Endometrium (tissue), 2 donors: ENCODE data around the gene CCNE1.
"Not testable (repeated sequence)": the region's sequence is repeated elsewhere in the genome, so short reads cannot be mapped to it uniquely, and the experiment has no call there.

Experiments
- FAIRE-seq: peaks from 2 replicates; lab custom pipeline; 2012; peaks lifted over from hg19 to GRCh38; lab: Jason Lieb, UNC
- donor health status: control.
- donor health status: control.

The CCNE1 gene

DNA sequence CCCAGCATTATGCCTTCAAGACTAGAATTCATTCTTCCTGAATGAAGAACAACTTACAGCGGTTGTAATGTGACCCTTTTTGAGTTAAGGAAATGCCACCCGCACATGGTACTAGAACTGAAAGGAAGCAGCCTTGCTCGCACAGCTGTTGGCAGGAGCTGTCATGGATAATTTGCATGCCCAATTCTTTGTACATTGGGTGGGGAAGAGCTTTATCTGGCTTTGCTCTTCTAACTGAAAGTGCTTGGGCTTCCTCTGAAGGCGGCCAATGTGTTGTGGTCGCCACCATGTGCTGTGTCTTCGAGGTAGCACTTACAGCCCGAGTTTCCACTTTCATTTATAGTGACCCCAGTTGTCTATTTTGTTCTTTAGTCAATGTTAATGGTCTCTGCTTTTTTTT is 3.4 kb downstream of the CCNE1 start:
- FAIRE-seq, result no peak

DNA sequence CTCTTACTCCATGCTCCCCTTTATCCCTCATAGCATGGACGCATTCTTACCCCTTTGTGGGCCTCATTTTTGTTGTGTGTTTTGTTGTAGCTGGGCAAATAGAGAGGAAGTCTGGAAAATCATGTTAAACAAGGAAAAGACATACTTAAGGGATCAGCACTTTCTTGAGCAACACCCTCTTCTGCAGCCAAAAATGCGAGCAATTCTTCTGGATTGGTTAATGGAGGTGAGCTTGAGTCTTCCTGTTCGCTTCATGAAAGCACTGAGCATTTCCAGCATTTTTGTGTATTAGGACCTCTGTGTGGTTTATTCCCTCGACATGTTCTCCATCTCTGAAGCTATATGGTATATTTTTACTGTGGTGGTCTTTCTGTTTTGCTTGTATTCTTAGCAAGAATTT is 5.5 kb downstream of the CCNE1 start:
- no peak for FAIRE-seq

- no peak for FAIRE-seq
Observed at GRCh38 chr19:29819300-29819699, 7.5 kb downstream of the CCNE1 start.

DNA sequence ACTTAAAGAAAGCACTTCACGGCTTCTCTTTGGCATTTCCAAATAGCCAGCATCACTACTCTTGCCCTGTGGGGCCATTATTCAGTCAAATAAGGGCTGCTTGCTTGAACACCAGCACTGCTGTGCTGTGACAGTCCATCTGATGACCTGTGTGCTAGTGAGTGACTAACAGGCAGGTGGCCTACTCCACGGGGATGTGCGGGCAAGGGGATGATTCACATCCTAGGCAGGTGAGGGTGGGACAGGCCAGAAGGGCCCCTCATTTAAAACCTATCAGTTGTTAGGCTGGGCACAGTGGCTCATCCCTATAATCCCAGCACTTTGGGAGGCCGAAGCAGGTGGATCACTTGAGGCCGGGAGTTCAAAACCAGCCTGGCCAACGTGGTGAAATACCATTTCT is 8.2 kb downstream of the CCNE1 start:
- no peak for FAIRE-seq

DNA sequence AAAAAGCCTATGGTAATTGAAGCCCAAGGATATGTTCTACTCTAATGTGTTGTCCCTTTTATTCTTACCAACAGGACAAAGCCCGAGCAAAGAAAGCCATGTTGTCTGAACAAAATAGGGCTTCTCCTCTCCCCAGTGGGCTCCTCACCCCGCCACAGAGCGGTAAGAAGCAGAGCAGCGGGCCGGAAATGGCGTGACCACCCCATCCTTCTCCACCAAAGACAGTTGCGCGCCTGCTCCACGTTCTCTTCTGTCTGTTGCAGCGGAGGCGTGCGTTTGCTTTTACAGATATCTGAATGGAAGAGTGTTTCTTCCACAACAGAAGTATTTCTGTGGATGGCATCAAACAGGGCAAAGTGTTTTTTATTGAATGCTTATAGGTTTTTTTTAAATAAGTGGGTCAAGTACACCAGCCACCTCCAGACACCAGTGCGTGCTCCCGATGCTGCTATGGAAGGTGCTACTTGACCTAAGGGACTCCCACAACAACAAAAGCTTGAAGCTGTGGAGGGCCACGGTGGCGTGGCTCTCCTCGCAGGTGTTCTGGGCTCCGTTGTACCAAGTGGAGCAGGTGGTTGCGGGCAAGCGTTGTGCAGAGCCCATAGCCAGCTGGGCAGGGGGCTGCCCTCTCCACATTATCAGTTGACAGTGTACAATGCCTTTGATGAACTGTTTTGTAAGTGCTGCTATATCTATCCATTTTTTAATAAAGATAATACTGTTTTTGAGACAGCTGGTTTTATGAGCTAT is 12.0 kb downstream of the CCNE1 start:
- no peak for FAIRE-seq

GRCh38 chr19:29825263-29825662 is 13.5 kb downstream of the CCNE1 start:
- not testable (repeated sequence) for FAIRE-seq

DNA sequence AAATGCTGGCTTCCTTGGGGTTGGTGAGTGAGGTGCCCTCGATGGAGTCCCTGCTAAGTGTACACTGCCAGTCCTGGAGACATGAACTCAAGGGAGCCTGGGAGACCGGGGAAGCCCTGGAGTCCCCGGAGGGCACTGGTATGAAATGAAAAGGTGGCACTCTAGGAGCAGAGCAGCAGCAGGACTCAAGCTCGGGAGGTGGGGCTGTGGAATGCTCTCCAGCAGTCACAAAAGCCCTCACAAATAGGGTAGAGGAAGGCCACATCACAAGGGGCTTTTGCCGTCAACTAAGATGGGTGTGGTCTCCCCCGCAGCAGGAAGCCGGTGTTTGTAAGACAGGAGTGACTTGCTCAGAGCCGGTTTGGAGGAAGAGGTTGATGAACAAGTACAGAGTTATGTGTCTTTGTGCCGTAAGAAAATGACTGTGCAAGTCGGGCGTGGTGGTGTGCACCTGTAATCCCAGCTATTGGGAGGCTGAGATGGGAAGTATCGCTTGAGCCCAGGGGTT is 19.3 kb downstream of the CCNE1 start:
- FAIRE-seq, result no peak

DNA sequence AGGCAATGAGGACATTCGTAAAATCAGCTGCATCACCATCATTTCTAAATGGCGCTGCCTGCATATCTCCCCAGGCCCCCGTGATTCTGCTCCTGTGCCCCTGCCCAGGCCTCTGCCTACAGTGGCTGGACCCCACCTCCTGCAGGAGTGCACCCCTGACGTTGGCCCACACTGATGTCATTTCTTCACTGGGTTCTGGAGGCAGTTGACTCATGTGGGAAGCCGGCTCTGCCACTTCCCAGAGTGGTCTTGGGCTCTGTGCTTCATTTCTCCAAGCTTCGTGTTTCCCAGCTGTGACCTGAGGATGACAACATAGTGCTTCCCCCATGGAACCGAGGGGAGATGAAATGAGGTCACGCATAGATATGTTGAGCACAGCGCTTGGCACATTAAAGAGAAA is 19.9 kb downstream of the CCNE1 start:
- no peak for FAIRE-seq

- FAIRE-seq, result no peak
Observed at GRCh38 chr19:29832801-29833200, 21.0 kb downstream of the CCNE1 start.

DNA sequence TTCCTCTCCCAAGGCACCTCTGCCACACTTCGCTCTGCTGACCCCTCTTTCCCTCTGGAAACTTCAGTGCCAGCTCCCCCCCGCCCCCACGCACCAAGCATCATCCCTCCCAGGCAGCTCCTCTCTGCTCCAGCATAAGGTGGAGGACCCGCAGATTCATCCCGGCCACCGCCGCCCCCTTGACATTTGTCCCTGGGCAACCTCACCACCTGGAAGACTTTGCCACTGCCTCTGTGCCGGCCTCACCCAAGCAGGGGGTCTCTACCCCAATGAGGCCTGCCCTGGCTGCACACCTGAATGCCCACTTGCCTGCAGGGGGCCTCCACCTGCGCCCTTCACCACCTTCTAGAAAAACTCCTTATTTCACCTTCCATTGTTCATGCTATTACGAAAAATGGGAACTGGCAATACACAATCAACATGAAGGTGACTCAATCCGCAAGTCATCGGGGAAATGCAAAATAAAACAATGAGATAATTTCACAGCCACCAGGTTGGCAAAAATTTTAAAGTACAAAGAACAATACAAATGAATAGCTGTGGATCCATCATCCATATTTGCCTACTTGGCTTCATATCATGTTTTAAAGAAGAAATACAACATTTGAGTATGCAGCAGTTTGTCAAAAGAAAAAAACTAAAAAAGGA is 21.9 kb downstream of the CCNE1 start:
- FAIRE-seq, result no peak

DNA sequence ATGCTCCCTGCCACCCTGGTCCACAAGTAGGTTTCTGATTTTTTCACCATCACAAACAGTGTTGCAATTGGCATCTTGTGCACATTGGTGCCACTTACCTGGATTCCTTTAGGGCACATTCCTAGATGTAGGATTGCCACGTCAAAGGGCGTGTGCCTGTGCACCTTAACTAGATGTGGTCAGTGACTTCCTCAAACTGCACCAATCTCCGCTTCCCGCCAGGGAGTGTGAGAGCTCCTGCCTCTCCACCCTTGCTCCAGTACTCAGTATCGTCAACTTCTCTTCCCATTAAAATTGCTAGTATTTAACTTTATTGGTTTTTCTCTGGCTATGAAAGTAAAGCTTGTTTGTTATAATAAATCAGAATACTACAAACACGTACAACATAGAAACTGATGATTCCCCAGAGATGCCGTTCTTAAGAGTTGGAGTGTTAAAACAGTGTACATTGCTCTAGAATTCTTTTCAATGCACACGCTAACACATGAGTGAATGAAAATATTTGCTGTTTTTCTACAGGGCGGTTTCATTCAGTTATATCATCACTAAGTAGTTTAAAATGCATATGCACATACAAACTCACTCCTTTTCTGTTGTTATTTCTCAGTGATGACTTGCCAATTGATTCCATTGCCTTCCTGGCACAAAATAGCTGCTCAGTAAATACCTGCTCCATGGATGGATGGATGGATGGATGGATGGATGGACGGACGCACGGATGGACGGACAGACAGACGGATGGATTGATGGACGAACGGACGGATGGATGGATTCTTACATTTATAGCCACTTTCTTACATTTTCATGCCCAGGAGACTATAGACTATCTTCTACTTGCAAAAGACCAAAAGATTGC is 23.4 kb downstream of the CCNE1 start:
- no peak for FAIRE-seq

DNA sequence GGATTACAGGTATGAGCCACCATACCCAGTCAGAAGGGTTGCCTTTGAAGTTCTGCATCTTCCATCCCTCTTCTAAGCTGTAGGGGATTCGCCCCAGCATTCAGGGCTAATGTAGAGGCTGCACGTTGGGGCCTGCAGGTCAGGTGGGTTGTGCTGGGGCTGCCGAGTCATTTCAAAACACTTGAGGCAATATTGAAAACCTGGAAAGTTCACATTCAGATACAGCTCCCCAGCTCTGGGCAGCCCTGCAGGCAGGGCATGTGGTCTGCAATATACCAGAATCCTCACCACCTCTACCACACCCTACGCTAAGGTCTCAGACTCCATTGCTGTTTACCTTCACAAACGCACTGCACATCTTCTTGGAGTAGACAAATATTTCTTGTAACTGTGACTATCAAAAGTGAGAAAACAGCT is 24.6 kb downstream of the CCNE1 start:
- no peak for FAIRE-seq

GRCh38 chr19:29837448-29837981 is 25.7 kb downstream of the CCNE1 start:
- FAIRE-seq, result no peak

GRCh38 chr19:29837996-29838395 is 26.2 kb downstream of the CCNE1 start:
- no peak for FAIRE-seq

DNA sequence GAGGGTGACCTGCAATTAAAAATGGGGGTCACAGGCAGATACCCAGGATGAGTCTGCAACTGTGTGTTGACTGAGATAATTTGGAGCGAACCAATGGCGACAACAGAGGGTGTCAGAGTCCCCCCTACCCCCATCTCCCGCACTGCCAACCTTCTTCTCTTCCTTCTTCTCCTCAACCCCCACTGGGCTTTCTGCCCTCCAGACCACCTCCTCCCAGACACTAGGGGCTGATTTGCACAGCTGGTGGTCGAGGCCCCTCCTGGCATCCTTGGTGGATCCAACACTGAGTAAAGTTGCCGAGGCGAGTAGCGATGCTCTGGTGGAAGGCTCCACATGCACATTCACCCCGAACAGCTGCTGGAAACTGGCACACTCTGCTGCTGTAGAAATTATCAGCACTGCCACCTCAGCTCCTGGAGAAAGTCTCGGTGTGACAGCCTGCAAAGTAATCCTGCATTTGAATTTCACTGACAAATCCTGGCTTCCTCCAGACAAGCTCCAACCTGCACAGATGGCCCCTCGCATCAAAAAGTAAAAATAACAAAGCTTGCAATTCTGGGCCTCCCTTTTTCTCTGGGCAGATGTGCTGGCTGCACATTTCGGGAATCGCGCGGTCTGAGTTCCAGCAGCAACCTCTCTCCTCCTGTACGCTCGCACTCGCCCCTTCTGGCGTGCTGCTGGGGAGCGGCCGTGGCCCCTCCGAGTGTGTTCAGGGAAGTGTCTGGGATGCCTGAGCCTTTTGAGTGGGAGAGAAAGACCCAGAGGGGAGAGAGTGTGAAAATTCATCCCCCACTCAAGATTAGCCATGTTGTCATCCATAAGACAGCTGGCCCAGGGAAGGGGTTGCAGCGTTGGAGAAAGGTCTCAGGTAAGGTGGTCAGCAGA is 28.5 kb downstream of the CCNE1 start:
- FAIRE-seq, result no peak

- FAIRE-seq, result no peak
Observed at GRCh38 chr19:29841209-29841558, 29.4 kb downstream of the CCNE1 start.

GRCh38 chr19:29841559-29842367 is 30.0 kb downstream of the CCNE1 start:
- no peak for FAIRE-seq

DNA sequence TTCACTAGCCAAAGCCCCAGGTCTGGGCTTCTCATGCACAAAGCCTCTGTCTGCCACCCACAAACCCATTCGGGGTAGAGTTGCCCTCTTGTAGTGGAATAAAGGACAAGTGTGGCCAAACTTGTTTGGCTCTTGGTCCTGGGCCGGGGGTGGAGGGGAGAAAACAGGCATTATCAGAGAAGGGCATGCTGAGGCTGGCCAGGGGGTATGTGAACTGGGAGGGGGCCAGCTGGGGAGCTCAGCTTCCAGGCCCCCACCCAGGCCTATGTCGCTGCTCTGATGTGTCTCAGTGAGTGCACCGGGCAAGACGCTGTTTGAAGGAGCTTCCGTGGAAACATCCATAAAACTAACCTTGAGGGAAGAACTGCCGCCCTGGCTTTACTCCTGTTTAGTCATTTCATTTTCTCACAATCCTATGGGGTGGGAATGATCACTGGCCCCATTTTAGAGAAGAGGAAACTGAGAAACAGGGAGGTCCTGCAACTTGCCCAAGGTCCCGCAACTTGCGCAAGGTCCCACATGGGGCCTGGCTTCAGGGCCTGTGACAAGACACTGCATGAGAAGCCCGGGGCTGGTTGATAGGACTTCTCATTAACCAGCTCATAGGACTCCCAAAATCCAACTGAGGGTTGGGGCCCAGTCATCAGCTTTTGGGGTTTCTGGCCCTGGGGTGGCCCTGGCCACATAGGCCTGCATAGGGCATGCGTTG is 30.8 kb downstream of the CCNE1 start:
- no peak for FAIRE-seq

- FAIRE-seq, result no peak
Observed at GRCh38 chr19:29843180-29844051, 31.6 kb downstream of the CCNE1 start.
